C4-2B (cell line): ENCODE measurements around the gene AZIN2.

Source experiments
- CTCF ChIP-seq: fragments of 450-650 bp; conservative IDR thresholded peaks from 2 replicates; pipeline ENCODE4 v1.5.1; 2017; ENCODE audit warnings: mild to moderate bottlenecking
- ZFX ChIP-seq: fragments of 450-650 bp; IDR thresholded peaks from 2 replicates; pipeline ENCODE4 v1.6.1; 2017

GRCh38 chr1:33157131-33157530, 76.2 kb downstream of the AZIN2 start:
- TF ChIP-seq CTCF (no peak), ZFX (no peak)
